GM12878 (cell line): Measurements from ENCODE around the gene PNPLA3. TPM values are rescaled to one million over a fixed set of nuclear protein-coding genes. Genes with fewer than 3 reads are reported as not detected.

ENCODE experiments used
- ATAC-seq: fragments of 200-7000 bp; cut with Tn5 transposase; 3 replicates; pipeline ENCODE4 v1.9.1; 2020; ENCODE audit warnings: mild to moderate bottlenecking, moderate library complexity
- BruUV-seq: library from RNA; stranded (reverse); fragments of 400-500 nt; replicated peaks from 2 replicates; lab custom pipeline; 2021; lab: Mats Ljungman, UMichigan
- CTCF ChIA-PET: fragments of 300-600 bp; sonication (Branson Sonifier 250); formaldehyde crosslinking; extraction: SDS; loops from one replicate; lab custom pipeline; 2021; ENCODE audit warnings: inconsistent platforms; lab: Yijun Ruan, JAX
- POLR2A ChIA-PET: fragments of 350-600 bp; formaldehyde crosslinking; extraction: SDS; loops from one replicate; lab custom pipeline; 2021; ENCODE audit warnings: inconsistent platforms; lab: Charles Lee
- RAD21 ChIA-PET: fragments of 300-600 bp; sonication (Branson Sonifier 250); formaldehyde crosslinking; loops from one replicate; lab custom pipeline; 2023; ENCODE audit warnings: antibody characterized with exemption; ENCODE audit not compliant: unreplicated experiment; lab: Charles Lee
- SMC1A ChIA-PET: fragments of 300-600 bp; sonication (Branson Sonifier 250); formaldehyde crosslinking; loops from one replicate; lab custom pipeline; 2023; ENCODE audit not compliant: unreplicated experiment, uncharacterized antibody; lab: Charles Lee
- DNase-seq: peaks from one replicate; pipeline ENCODE4 v3.0.0-alpha.2; 2011; ENCODE audit warnings: low read depth, low spot score
- FAIRE-seq: peaks from 3 replicates; lab custom pipeline; 2011; peaks lifted over from hg19 to GRCh38; lab: Jason Lieb, UNC
- H2AFZ ChIP-seq: 2 replicates; pipeline ENCODE4 v1.6.0; 2011; ENCODE audit warnings: low read depth, low read length, control low read depth; ENCODE audit not compliant: control insufficient read depth
- H3K27ac ChIP-seq: 2 replicates; pipeline ENCODE4 v1.5.1; 2011; ENCODE audit warnings: control low read depth; ENCODE audit not compliant: control insufficient read depth, insufficient read depth
- H3K27me3 ChIP-seq, 2 experiments: replicated peaks in 1 of 2; 2 replicates each; pipeline versions ENCODE4 v1.6.0 to v1.6.1; 2011; ENCODE audit warnings: low read length in 1 of 2; ENCODE audit not compliant: control insufficient read depth in 2 of 2, insufficient read depth in 2 of 2
- H3K36me3 ChIP-seq, 2 experiments: 2 replicates each; pipeline ENCODE4 v1.5.1; 2011; ENCODE audit warnings: low read length in 1 of 2; ENCODE audit not compliant: control insufficient read depth in 2 of 2, insufficient read depth in 2 of 2
- H3K4me1 ChIP-seq: 2 replicates; pipeline ENCODE4 v1.6.1; 2011; ENCODE audit warnings: mild to moderate bottlenecking, low read length, moderate library complexity, mixed read lengths; ENCODE audit not compliant: control insufficient read depth, insufficient read depth
- H3K4me2 ChIP-seq: 2 replicates; pipeline ENCODE4 v1.6.0; 2011; ENCODE audit warnings: control low read depth; ENCODE audit not compliant: control insufficient read depth, insufficient read depth
- H3K4me3 ChIP-seq: fragments of 200-600 bp; sonication (generic); 2 replicates; pipeline ENCODE4 v1.5.1; 2016
- H3K79me2 ChIP-seq: 2 replicates; pipeline ENCODE4 v1.6.0; 2011; ENCODE audit warnings: low read length; ENCODE audit not compliant: control insufficient read depth, insufficient read depth
- H3K9ac ChIP-seq: 2 replicates; pipeline ENCODE4 v1.8.0; 2011; ENCODE audit warnings: low read length, control low read depth, mixed read lengths; ENCODE audit not compliant: control insufficient read depth, insufficient read depth
- H3K9me3 ChIP-seq: replicated peaks from 3 replicates; pipeline ENCODE4 v1.5.1; 2011; ENCODE audit warnings: mild to moderate bottlenecking, low read length; ENCODE audit not compliant: control insufficient read depth, insufficient read depth
- H4K20me1 ChIP-seq: 2 replicates; pipeline ENCODE4 v1.6.0; 2011; ENCODE audit not compliant: control insufficient read depth, insufficient read depth
- CEBPZ ChIP-seq: fragments of 150-350 bp; IDR thresholded peaks from 2 replicates; pipeline ENCODE4 v1.6.1; 2016; ENCODE audit warnings: low read depth, low read length
- CHD2 ChIP-seq: IDR thresholded peaks from 2 replicates; pipeline ENCODE4 v1.6.1; 2011; ENCODE audit warnings: low read depth, low read length, improper control_type of control experiment, borderline replicate concordance
- FOXK2 ChIP-seq: fragments of 450-650 bp; IDR thresholded peaks from 2 replicates; pipeline ENCODE4 v1.6.1; 2017; ENCODE audit warnings: mild to moderate bottlenecking, moderate library complexity
- IKZF1 ChIP-seq: fragments of 450-650 bp; conservative IDR thresholded peaks from 2 replicates; pipeline ENCODE4 v1.6.1; 2017; ENCODE audit warnings: antibody characterized with exemption, mild to moderate bottlenecking
- IRF3 ChIP-seq: fragments of 450-650 bp; IDR thresholded peaks from 2 replicates; pipeline ENCODE4 v1.6.1; 2014; ENCODE audit warnings: mild to moderate bottlenecking
- JUNB ChIP-seq: IDR thresholded peaks from 2 replicates; pipeline ENCODE4 v1.6.1; 2016; ENCODE audit warnings: antibody characterized with exemption, mild to moderate bottlenecking
- JUND ChIP-seq: IDR thresholded peaks from 2 replicates; pipeline ENCODE4 v1.6.1; 2012; ENCODE audit warnings: low read depth, mild to moderate bottlenecking, low read length, improper control_type of control experiment, moderate library complexity
- NFYA ChIP-seq: IDR thresholded peaks from 2 replicates; pipeline ENCODE4 v1.6.1; 2011; ENCODE audit warnings: low read depth, mild to moderate bottlenecking, low read length, improper control_type of control experiment, borderline replicate concordance
- PML ChIP-seq: IDR thresholded peaks from 2 replicates; pipeline ENCODE4 v1.6.1; 2012; ENCODE audit warnings: low read length, inconsistent platforms
- RELB ChIP-seq: fragments of 450-650 bp; IDR thresholded peaks from 2 replicates; pipeline ENCODE4 v1.6.1; 2017; ENCODE audit warnings: low read depth, mild to moderate bottlenecking, moderate library complexity
- SIN3A ChIP-seq: IDR thresholded peaks from 2 replicates; pipeline ENCODE4 v1.6.1; 2012; ENCODE audit warnings: low read depth, low read length, improper control_type of control experiment
- STAT3 ChIP-seq: IDR thresholded peaks from 2 replicates; pipeline ENCODE4 v1.6.1; 2011; ENCODE audit warnings: low read depth, low read length, improper control_type of control experiment
- TARDBP ChIP-seq: IDR thresholded peaks from 2 replicates; pipeline ENCODE4 v1.6.1; 2016; ENCODE audit warnings: borderline replicate concordance
- ZNF592 ChIP-seq: fragments of 450-650 bp; IDR thresholded peaks from 2 replicates; pipeline ENCODE4 v1.6.1; 2017; ENCODE audit warnings: mild to moderate bottlenecking, moderate library complexity
- WGBS: methylation state at CpG from one replicate; pipeline ENCODE4 v1.1.6; 2016; ENCODE audit warnings: low lambda C conversion rate; ENCODE audit not compliant: insufficient replicate concordance, insufficient coverage; ENCODE audit errors: missing lambda C conversion rate; 5-methylcytosine and 5-hydroxymethylcytosine counted together
- in situ Hi-C: fragments of 300-500 bp; cut with MboI; formaldehyde crosslinking; loops from 9 replicates; pipeline ENCODE4 v1.14.3; 2018; ENCODE audit warnings: mixed read lengths
- intact Hi-C: fragments of 100-400 bp; cut with micrococcal nuclease; formaldehyde crosslinking; loops from one replicate; pipeline ENCODE4 v1.14.2; 2022; ENCODE audit not compliant: unreplicated experiment
- polyA plus RNA-seq, 11 experiments: library from polyadenylated mRNA; depleted of rRNA in 4 of 11; unstranded in 6 of 11; stranded (reverse) in 5 of 11; fragments of >200 nt; fragmentation: Nextera tagmentation in 4 of 11; fragmentation: Illumina TruSeq in 1 of 11; extraction: Ambion mirVana in 4 of 11; extraction: Trizol in 1 of 11; gene quantifications; 1 replicate in 1 of 11; 2 replicates in 10 of 11; pipeline versions ENCODE4 v1.2.1 to v1.2.3, GENCODE V29; 2011 to 2016; ENCODE audit warnings: inconsistent platforms in 2 of 11, missing spikeins in 2 of 11, low read depth in 1 of 11
- total RNA-seq, 4 experiments: library from RNA; depleted of rRNA in 3 of 4; stranded (reverse); fragments of >200 nt in 3 of 4; fragmentation: Illumina TruSeq in 1 of 4; extraction: Trizol in 1 of 4; gene quantifications; 2 replicates each; pipeline versions ENCODE4 v1.2.1 to v1.2.3, GENCODE V29; 2013 to 2021

Gene PNPLA3
- total and polyA plus RNA-seq, 10 of the 15 experiments (the other 5 are each of a cell fraction or from before 2014, with no cell fraction given), result 0.05 to 0.08 TPM; not detected in 8

GRCh38 chr22:43978558-43978957 lies 55.0 kb downstream of the PNPLA3 start (continued):
- TF ChIP-seq CEBPZ (no peak), NFYA (no peak), PML (no peak)

GRCh38 chr22:43980579-43980978 lies 57.0 kb downstream of the PNPLA3 start:
- intact Hi-C loops (no loop called here), in situ Hi-C loops (no loop called here)
- Histone ChIP-seq H3K36me3 (peaks cover 32 to 35% of the 10 kb centered on the region in 2 experiments), H3K79me2 (no peaks in the 10 kb centered on the region), H3K4me2 (no peak overlapping the region), H3K9me3 (no peaks in the 10 kb centered on the region), H3K4me3 (no peak overlapping the region), H3K27ac (no peak overlapping the region), H3K9ac (no peak overlapping the region), H3K4me1 (no peaks in the 10 kb centered on the region), H3K27me3 (no peaks in the 10 kb centered on the region), H4K20me1 (no peaks in the 10 kb centered on the region), H2AFZ (no peak overlapping the region)
- ChIA-PET RAD21 (no interaction called here), CTCF (interaction anchor here (0.6 kb wide), 1 partner anchor 25 kb away, joined by 3 read pairs; the partner anchor contains the start of gene SAMM50), SMC1A (interaction anchor here (0.6 kb wide), 1 partner anchor 646 kb away, joined by 3 read pairs; no protein-coding TSS in a partner anchor), POLR2A (no interaction called here)
- no peak for FAIRE-seq
- WGBS, result 100% methylated on average over 7 of the region's 7 CpGs
- DNase-seq, result no peak
- ATAC-seq, result no peak
- BruUV-seq, result no TSS peak
- TF ChIP-seq STAT3 (no peak), JUNB (no peak), TARDBP (no peak), IRF3 (no peak), RELB (no peak), IKZF1 (no peak), NFYA (no peak), SIN3A (no peak), PML (no peak), CHD2 (no peak), ZNF592 (no peak), FOXK2 (no peak), JUND (no peak)
